HG03025 (cell line): Measurements from ENCODE around the gene IER3.

Experiments
- ATAC-seq: cut with Tn5 transposase; IDR thresholded peaks from one replicate; pipeline ENCODE4 v1.9.1; 2021; ENCODE audit warnings: mild to moderate bottlenecking, moderate library complexity; ENCODE audit not compliant: unreplicated experiment, low FRiP score

IER3 gene

DNA sequence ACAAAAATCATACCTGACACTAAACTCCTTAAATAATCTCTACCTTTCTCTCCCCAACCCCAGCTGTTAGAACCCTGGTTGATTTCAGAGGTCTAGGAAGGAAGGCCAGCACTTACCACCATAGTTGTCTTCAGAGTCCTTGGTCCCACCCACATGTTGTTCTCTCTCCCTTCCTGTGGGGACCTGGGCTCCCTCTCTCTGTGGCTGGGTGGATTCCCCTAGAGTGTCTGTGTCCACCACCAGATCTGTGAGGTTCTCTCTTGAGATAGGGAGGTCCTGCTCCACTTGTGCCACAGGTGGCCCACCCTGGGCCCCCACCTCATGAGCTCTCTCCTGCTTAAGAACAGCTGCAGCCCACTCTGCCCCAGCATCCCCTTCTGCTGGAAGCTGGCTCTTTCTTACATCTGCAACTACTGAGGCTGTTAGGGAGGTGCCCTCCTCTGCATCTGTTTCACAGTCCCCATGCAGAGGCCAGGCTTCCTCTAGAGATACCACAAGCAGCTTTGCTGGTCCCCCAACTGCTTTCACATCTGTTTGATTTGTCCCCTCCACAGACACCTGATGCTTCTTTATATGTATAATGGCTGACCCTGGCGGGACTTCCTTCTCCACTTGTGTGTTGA is 32.5 kb downstream of the IER3 start:
- ATAC-seq, result no peak

DNA sequence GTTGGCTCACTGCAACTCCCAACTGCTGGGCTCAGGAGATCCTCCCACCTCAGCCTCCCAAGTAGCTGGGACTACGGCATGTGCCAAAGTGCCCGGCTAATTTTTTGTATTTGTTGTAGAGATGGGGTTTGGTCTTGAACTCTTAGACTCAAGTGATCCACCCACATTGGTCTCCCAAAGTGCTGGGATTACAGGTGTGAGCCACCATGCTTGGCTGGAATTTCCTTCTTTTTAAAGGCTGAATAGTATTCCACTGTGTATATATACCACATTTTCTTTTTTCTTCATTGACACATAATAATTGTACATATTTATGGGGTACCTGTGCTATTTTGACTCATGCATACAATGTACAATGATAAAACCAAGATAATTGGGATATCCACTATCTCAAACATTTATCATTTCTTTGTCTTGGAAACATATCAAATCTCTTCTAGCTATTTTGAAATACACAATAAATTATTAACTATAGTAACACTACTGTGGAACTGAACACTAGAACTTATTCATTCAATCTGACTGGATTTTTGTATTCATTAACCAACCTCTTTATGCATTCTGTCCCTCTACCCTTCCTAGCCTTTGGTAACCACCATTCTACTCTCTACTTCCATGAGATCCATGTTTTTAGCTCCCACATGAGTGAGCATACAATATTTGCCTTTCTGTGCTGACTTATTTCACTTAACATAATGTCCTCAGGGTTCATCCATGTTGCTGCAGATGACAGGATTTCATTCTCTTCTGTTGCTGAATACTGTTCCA is 35.1 kb downstream of the IER3 start:
- no peak for ATAC-seq

DNA sequence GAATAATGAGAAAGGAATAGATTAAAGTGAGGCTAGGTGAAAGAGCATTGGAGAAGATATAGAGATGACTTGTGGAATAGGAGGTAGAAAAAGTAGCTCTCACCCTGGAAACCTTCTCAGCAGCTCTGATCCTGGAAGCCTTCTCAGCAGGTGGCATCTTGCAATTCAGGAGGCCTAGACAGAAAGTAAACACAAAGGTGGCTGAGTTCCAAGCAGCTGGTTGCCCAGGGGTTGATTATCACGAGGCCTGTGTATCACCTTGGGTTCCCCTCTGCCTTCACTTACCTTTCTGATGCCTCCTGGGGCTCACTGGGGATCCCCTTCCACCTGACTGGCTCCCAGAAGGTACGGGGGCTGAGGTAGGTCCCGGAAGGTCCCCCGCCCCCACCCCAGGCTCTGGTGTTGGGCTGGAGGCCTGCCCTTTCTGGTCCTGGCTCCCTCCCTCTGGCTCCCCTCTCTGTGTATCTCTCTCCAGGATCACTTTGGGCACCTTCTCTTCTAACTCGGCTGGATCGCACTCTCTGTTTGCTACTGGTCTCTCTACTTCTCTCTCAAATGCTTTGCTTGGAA is 37.0 kb downstream of the IER3 start:
- no peak for ATAC-seq

DNA sequence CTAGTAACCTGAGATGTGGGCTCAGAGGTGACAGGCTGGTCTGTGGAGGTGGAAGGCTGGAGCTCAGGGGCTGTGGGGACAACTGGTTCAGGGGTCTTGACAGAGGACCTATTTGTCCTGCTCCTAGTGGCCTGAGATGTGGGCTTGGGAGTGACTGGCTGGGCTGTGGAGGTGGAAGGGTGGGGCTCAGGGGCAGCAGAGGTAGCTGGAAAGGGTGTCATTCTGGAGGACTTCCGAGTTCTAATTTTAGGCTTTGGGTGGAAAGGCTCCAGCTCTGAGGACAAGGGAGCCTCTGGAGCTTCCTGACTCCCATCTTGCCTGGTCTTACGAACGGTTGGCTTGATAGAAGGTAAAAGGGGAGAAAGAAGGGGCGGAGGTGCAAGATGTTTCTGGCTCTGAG is 38.7 kb downstream of the IER3 start:
- no peak for ATAC-seq

DNA sequence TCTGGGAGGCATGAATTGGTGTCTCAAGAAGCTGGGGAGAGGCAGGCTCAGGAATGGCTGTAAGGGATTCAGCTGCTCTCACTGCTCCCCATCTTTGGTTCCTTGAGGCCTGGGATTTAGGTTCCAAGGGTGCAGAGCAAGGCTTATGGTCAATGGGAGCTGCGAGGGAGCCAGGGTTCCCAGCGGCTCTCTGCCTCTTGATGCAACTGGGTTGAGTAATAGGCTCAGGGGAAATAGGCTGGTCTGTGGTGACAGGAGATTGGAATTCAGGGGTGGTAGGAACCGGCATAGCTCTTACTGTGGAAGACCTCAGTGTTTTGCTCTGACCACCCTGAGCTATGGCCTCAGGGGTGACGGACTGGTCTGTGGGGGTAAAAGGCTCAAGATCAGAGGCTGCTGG is 40.5 kb downstream of the IER3 start:
- ATAC-seq, result no peak

DNA sequence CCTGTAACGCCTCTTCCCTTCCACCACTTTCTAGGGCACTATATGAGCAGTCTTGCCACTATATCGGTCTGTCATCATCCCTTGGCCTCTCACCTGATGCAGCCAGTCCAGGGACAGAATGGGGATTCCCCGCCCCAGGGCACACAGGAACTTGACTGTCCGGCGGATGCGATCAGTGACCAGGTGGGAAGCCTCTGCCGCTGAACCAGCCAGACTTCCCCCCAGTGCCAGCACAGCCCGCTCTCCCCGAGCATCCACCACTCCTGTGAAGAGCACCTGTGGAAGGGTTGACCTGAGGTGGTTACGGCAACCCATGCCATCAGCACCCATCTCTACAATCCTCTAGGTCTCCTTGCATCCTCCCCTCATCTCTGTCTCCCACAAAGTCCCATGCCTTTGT is 41.3 kb downstream of the IER3 start:
- ATAC-seq, result no peak

DNA sequence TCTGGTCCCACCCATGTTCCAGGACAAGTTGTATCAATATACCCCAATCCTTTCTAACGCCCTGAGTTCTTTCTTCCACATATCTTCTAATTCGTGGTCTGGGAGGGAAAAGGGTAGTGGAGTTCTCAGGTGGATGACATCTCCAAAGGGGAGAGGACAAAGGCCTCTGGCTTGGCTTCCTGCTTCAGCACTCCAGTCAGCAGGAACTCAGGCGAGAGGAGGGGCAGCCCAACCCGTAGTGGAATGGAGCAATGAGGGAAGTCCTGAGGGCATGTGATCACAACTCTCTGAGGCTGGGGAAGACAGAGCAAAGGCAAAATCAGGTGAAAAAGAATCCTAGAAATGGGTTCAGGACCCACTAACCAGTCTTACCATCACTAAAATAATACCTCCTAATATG is 44.0 kb downstream of the IER3 start:
- no peak for ATAC-seq

DNA sequence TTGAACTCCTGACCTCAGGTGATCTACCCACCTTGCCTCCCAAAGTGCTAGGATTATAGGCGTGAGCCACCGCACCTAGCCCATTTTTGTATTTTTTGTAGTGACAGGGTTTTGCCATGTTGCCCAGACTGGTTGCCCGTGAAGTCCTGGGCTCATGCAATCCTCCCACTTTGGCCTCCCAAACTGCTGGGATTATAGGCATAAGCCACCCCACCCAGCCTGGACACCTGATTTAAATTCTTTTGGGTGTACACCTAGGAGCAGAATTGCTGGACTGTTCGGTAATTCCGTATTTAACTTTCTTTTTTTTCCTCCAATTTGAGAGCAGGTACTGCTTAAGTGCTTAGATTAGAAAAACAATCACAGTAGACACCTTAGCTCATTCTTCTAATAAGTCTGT is 47.9 kb downstream of the IER3 start:
- no peak for ATAC-seq
